H1 (cell line): ENCODE results near the gene CFDP1. TPM values are rescaled to one million over a fixed set of nuclear protein-coding genes. Genes with fewer than 3 reads are reported as not detected.

Experiments used
- CTCF ChIA-PET: fragments of 300-600 bp; sonication (Branson Sonifier 250); formaldehyde crosslinking; loops from one replicate; lab custom pipeline; 2021; ENCODE audit not compliant: partially characterized antibody; lab: Charles Lee
- POLR2A ChIA-PET: fragments of 300-600 bp; sonication (Branson Sonifier 250); formaldehyde crosslinking; loops from one replicate; lab custom pipeline; 2021; ENCODE audit warnings: inconsistent platforms; ENCODE audit not compliant: partially characterized antibody; lab: Charles Lee
- DNase-seq, 2 experiments: peaks; one replicate each; pipeline versions ENCODE4 v3.0.0 to v3.0.0-alpha.2; 2010 to 2022; ENCODE audit warnings: low spot score in 2 of 2, low read depth in 1 of 2, mixed read lengths in 1 of 2
- FAIRE-seq: peaks from 2 replicates; lab custom pipeline; 2011; peaks lifted over from hg19 to GRCh38; lab: Jason Lieb, UNC
- H2AFZ ChIP-seq: 2 replicates; pipeline ENCODE4 v1.8.1; 2012; ENCODE audit warnings: low read length, inconsistent platforms
- H2AK5ac ChIP-seq: 2 replicates; pipeline ENCODE4 v1.6.1; 2013; ENCODE audit warnings: low read depth, low read length
- H2BK120ac ChIP-seq: replicated peaks from 2 replicates; pipeline ENCODE3; 2013; ENCODE audit warnings: low read depth, low read length, inconsistent platforms
- H2BK12ac ChIP-seq: 2 replicates; pipeline ENCODE4 v1.6.1; 2013; ENCODE audit warnings: low read depth, low read length
- H2BK15ac ChIP-seq: 2 replicates; pipeline ENCODE4 v1.6.1; 2013; ENCODE audit warnings: low read length
- H2BK20ac ChIP-seq: 2 replicates; pipeline ENCODE4 v1.6.1; 2013; ENCODE audit warnings: low read length
- H2BK5ac ChIP-seq: 2 replicates; pipeline ENCODE4 v1.6.1; 2013; ENCODE audit warnings: low read depth, low read length
- H3K14ac ChIP-seq: 2 replicates; pipeline ENCODE4 v1.6.1; 2013; ENCODE audit warnings: inconsistent platforms; ENCODE audit not compliant: insufficient read length
- H3K18ac ChIP-seq: 2 replicates; pipeline ENCODE4 v1.6.1; 2013; ENCODE audit warnings: low read length; ENCODE audit errors: extremely low read depth
- H3K23ac ChIP-seq: 2 replicates; pipeline ENCODE4 v1.6.1; 2013; ENCODE audit warnings: inconsistent platforms; ENCODE audit not compliant: insufficient read length
- H3K23me2 ChIP-seq: 2 replicates; pipeline ENCODE4 v1.6.1; 2013; ENCODE audit warnings: low read depth, low read length
- H3K27ac ChIP-seq: 2 replicates; pipeline ENCODE4 v1.6.1; 2011; ENCODE audit warnings: low read depth, low read length, inconsistent platforms
- H3K27me3 ChIP-seq, 4 experiments: replicated peaks in 1 of 4; 1 replicate in 1 of 4; 2 replicates in 3 of 4; pipeline versions ENCODE4 v1.6.1 to v1.8.1; 2011 to 2013; ENCODE audit warnings: low read length in 3 of 4, mild to moderate bottlenecking in 3 of 4, inconsistent platforms in 2 of 4, mixed read lengths in 2 of 4, moderate library complexity in 1 of 4; ENCODE audit not compliant: control insufficient read depth in 3 of 4, insufficient read depth in 3 of 4; ENCODE audit errors: extremely low read depth in 1 of 4
- H3K36me3 ChIP-seq, 4 experiments: 2 replicates each; pipeline versions ENCODE4 v1.6.1 to v1.8.1; 2011 to 2013; ENCODE audit warnings: mild to moderate bottlenecking in 4 of 4, low read length in 3 of 4, moderate library complexity in 2 of 4, control low read depth in 1 of 4, inconsistent platforms in 1 of 4; ENCODE audit not compliant: insufficient read depth in 4 of 4, control insufficient read depth in 2 of 4
- H3K4ac ChIP-seq: replicated peaks from 2 replicates; pipeline ENCODE3; 2013; ENCODE audit warnings: low read length, low read depth, mixed read lengths, inconsistent platforms; ENCODE audit not compliant: insufficient read length
- H3K4me1 ChIP-seq, 4 experiments: replicated peaks in 1 of 4; 1 replicate in 1 of 4; 2 replicates in 3 of 4; pipeline versions ENCODE4 v1.6.1 to v1.8.1; 2011 to 2013; ENCODE audit warnings: low read length in 3 of 4, inconsistent platforms in 2 of 4, mixed read lengths in 1 of 4; ENCODE audit not compliant: insufficient read depth in 4 of 4, control insufficient read depth in 3 of 4
- H3K4me2 ChIP-seq, 2 experiments: 2 replicates each; pipeline versions ENCODE4 v1.6.1 to v1.8.1; 2011 to 2013; ENCODE audit warnings: low read depth in 2 of 2, low read length in 2 of 2, control low read depth in 1 of 2, inconsistent platforms in 1 of 2, mild to moderate bottlenecking in 1 of 2; ENCODE audit not compliant: insufficient read depth in 1 of 2
- H3K4me3 ChIP-seq, 4 experiments: fragments of 200-600, 300-600 bp in 1 of 4; sonication (generic), shearing (Covaris generic), sonication (Bioruptor Twin) in 1 of 4; 2 replicates each; pipeline versions ENCODE4 v1.5.1 to v1.8.1; 2011 to 2016; ENCODE audit warnings: low read length in 4 of 4, low read depth in 3 of 4, control low read depth in 2 of 4, inconsistent platforms in 2 of 4, mild to moderate bottlenecking in 2 of 4, mixed read lengths in 1 of 4, moderate library complexity in 1 of 4; ENCODE audit not compliant: insufficient read depth in 2 of 4; ENCODE audit errors: extremely low read depth in 1 of 4
- H3K56ac ChIP-seq: replicated peaks from 2 replicates; pipeline ENCODE3; 2013; ENCODE audit warnings: low read depth, mild to moderate bottlenecking, mixed read lengths, low read length, inconsistent platforms; ENCODE audit not compliant: insufficient read length
- H3K79me1 ChIP-seq: 2 replicates; pipeline ENCODE4 v1.6.1; 2013; ENCODE audit warnings: low read depth, low read length, control low read depth
- H3K79me2 ChIP-seq, 2 experiments: 2 replicates each; pipeline versions ENCODE4 v1.6.1 to v1.8.1; 2012 to 2013; ENCODE audit warnings: low read length in 2 of 2, mild to moderate bottlenecking in 2 of 2, inconsistent platforms in 1 of 2; ENCODE audit not compliant: insufficient read depth in 2 of 2, control insufficient read depth in 1 of 2
- H3K9ac ChIP-seq, 4 experiments: replicated peaks in 1 of 4; 1 replicate in 1 of 4; 2 replicates in 3 of 4; pipeline versions ENCODE4 v1.6.1 to v1.8.1; 2011 to 2013; ENCODE audit warnings: low read depth in 3 of 4, low read length in 3 of 4, control low read depth in 2 of 4, mild to moderate bottlenecking in 2 of 4, moderate library complexity in 2 of 4, inconsistent platforms in 1 of 4; ENCODE audit errors: extremely low read depth in 1 of 4
- H3K9me3 ChIP-seq, 2 experiments: 2 replicates each; pipeline versions ENCODE4 v1.6.1 to v1.8.1; 2012 to 2013; ENCODE audit warnings: mild to moderate bottlenecking in 2 of 2, moderate library complexity in 2 of 2, control low read depth in 1 of 2, inconsistent platforms in 1 of 2, low read depth in 1 of 2, low read length in 1 of 2, mixed read lengths in 1 of 2; ENCODE audit not compliant: insufficient read depth in 2 of 2
- H4K20me1 ChIP-seq, 2 experiments: replicated peaks in 1 of 2; 2 replicates each; pipeline versions ENCODE3 to v1.8.1; 2011 to 2013; ENCODE audit warnings: inconsistent platforms in 2 of 2, low read length in 2 of 2, mild to moderate bottlenecking in 1 of 2; ENCODE audit not compliant: insufficient read depth in 2 of 2, control insufficient read depth in 1 of 2
- H4K5ac ChIP-seq: 2 replicates; pipeline ENCODE4 v1.6.1; 2013; ENCODE audit warnings: low read length, low read depth, mixed read lengths, inconsistent platforms; ENCODE audit not compliant: insufficient read length
- H4K8ac ChIP-seq: 2 replicates; pipeline ENCODE4 v1.8.0; 2013; ENCODE audit warnings: mild to moderate bottlenecking, moderate library complexity, low read length, inconsistent platforms; ENCODE audit not compliant: insufficient read depth; ENCODE audit errors: extremely low read depth
- H4K91ac ChIP-seq: replicated peaks from 2 replicates; pipeline ENCODE3; 2013; ENCODE audit warnings: low read length, mixed read lengths, inconsistent platforms; ENCODE audit not compliant: insufficient read length
- CHD1 ChIP-seq: IDR thresholded peaks from 2 replicates; pipeline ENCODE4 v1.6.1; 2012; ENCODE audit warnings: low read depth, low read length, improper control_type of control experiment
- EZH2 ChIP-seq: fragments of 200-600 bp; sonication (generic); IDR thresholded peaks from 2 replicates; pipeline ENCODE4 v1.7.1; 2012; ENCODE audit warnings: low read depth, mild to moderate bottlenecking, moderate library complexity, low read length, inconsistent platforms; ENCODE audit not compliant: severe bottlenecking
- MAFK ChIP-seq: IDR thresholded peaks from 2 replicates; pipeline ENCODE4 v1.6.1; 2012; ENCODE audit warnings: low read depth, mild to moderate bottlenecking, improper control_type of control experiment, low read length
- RBBP5 ChIP-seq: IDR thresholded peaks from 2 replicates; pipeline ENCODE4 v1.7.1; 2012; ENCODE audit warnings: low read depth, mild to moderate bottlenecking, inconsistent platforms, low read length, moderate library complexity, borderline replicate concordance
- WGBS, 2 experiments: shearing (Covaris generic) in 1 of 2; methylation state at CpG; one replicate each; pipeline versions ENCODE4 v1.1.6 to v1.1.7; 2013 to 2015; ENCODE audit warnings: low lambda C conversion rate in 2 of 2, mixed read lengths in 2 of 2, inconsistent platforms in 1 of 2, low coverage in 1 of 2, missing lambda C conversion rate in 1 of 2; ENCODE audit not compliant: insufficient replicate concordance in 2 of 2, insufficient coverage in 1 of 2, insufficient read length in 1 of 2; ENCODE audit errors: extremely low coverage in 1 of 2, missing lambda C conversion rate in 1 of 2; 5-methylcytosine and 5-hydroxymethylcytosine counted together
- polyA plus RNA-seq, 7 experiments: library from polyadenylated mRNA; depleted of rRNA in 3 of 7; stranded (reverse) in 5 of 7; unstranded in 2 of 7; fragments of >200 nt in 5 of 7; fragments of 200-250 nt in 2 of 7; gene quantifications; 1 replicate in 5 of 7; 2 replicates in 1 of 7; 4 replicates in 1 of 7; pipeline versions ENCODE4 v1.2.1 to v1.2.3, GENCODE V29; 2011 to 2013; ENCODE audit warnings: missing spikeins in 2 of 7, mixed read lengths in 2 of 7
- total RNA-seq: library from RNA; stranded (reverse); fragmentation: NEBNext Ultra II Directional; extraction: Animal tissue kit (Norgen Biotek cat#: 25700); gene quantifications from 2 replicates; pipeline ENCODE4 v1.2.1, GENCODE V29; 2021
- TF ChIP-seq, protein P1 (sequence below), 3 experiments: IDR thresholded peaks; 1 replicate in 2 of 3; 2 replicates in 1 of 3; pipeline versions ENCODE4 v1.5.1 to v1.6.1; 2011; ENCODE audit warnings: low read length in 3 of 3, mild to moderate bottlenecking in 3 of 3, inconsistent platforms in 2 of 3, low read depth in 1 of 3, moderate library complexity in 1 of 3; ENCODE audit not compliant: insufficient read depth in 1 of 3; ENCODE audit errors: control extremely low read depth in 1 of 3

The CFDP1 gene
- total and polyA plus RNA-seq, 2 of the 8 experiments (the other 6 are each of a cell fraction or from before 2014, with no cell fraction given) = 25.5 to 77.3 TPM

GRCh38 chr16:75263963-75264445, 169.3 kb downstream of the CFDP1 start:
- H3K14ac ChIP-seq = no peak overlapping the region
- H3K27me3 ChIP-seq = no peaks in the 10 kb centered on the region
- H3K56ac ChIP-seq = no peak overlapping the region
- peaks cover 0 to 63% of the 10 kb centered on the region in 2 experiments; a peak in 2 of 4 replicates for H3K79me2 ChIP-seq
- peak overlapping the region in 1 of 4 experiments; percentile 99; a peak in 3 of 8 replicates for H3K4me3 ChIP-seq
- no peak overlapping the region for H3K4ac ChIP-seq
- no peak overlapping the region; the same call in 1 of the 2 replicates for H2BK5ac ChIP-seq
- H3K9ac ChIP-seq = no peak overlapping the region
- FAIRE-seq (no peak), DNase-seq (no peak)
- POLR2A ChIA-PET = interaction anchor here (1.2 to 9.2 kb wide), 5 partner anchors 11 to 55 kb away, joined by 3 to 158 read pairs (median 4); partner anchors contain the start of gene BCAR1
- no peak overlapping the region for H4K5ac ChIP-seq
- H2BK20ac ChIP-seq = no peak overlapping the region
- no peak overlapping the region for H4K8ac ChIP-seq
- 92% methylated on average over 8 of the region's 8 CpGs; no CpG with 5 or more reads in 1 of the 2 experiments for WGBS, 2 experiments
- no peak overlapping the region for H2BK15ac ChIP-seq
- CTCF ChIA-PET = interaction anchor here (0.9 to 1.3 kb wide), 4 partner anchors 9 to 123 kb away, joined by 3 to 7 read pairs (median 4); no protein-coding TSS in a partner anchor
- no peaks in the 10 kb centered on the region for H3K9me3 ChIP-seq
- peaks cover 26% of the 10 kb centered on the region for H3K79me1 ChIP-seq
- H3K23ac ChIP-seq = no peak overlapping the region
- H4K91ac ChIP-seq = no peak overlapping the region
- no peak overlapping the region for H2BK12ac ChIP-seq
- no peaks in the 10 kb centered on the region for H3K36me3 ChIP-seq
- H3K4me1 ChIP-seq = peaks cover 0 to 31% (median 25%) of the 10 kb centered on the region in 4 experiments; a peak in 6 of 7 replicates
- H3K4me2 ChIP-seq = peak overlapping the region; percentile 79 to 92; a peak in 3 of 4 replicates
- H2BK120ac ChIP-seq = no peak overlapping the region
- H2AK5ac ChIP-seq = no peak overlapping the region
- H3K27ac ChIP-seq = no peak overlapping the region
- H3K23me2 ChIP-seq = peaks cover 11% of the 10 kb centered on the region; the same call in 1 of the 2 replicates
- no peak for TF ChIP-seq CHD1
- TF ChIP-seq, protein P1, sequence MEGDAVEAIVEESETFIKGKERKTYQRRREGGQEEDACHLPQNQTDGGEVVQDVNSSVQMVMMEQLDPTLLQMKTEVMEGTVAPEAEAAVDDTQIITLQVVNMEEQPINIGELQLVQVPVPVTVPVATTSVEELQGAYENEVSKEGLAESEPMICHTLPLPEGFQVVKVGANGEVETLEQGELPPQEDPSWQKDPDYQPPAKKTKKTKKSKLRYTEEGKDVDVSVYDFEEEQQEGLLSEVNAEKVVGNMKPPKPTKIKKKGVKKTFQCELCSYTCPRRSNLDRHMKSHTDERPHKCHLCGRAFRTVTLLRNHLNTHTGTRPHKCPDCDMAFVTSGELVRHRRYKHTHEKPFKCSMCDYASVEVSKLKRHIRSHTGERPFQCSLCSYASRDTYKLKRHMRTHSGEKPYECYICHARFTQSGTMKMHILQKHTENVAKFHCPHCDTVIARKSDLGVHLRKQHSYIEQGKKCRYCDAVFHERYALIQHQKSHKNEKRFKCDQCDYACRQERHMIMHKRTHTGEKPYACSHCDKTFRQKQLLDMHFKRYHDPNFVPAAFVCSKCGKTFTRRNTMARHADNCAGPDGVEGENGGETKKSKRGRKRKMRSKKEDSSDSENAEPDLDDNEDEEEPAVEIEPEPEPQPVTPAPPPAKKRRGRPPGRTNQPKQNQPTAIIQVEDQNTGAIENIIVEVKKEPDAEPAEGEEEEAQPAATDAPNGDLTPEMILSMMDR (IDR thresholded peaks at IDR 0.05; ENCODE audit: control extremely low read depth in 1 of 3, insufficient read depth in 1 of 3, low read depth in 1 of 3, low read length in 3 of 3) = no peak
- TF ChIP-seq RBBP5 = no peak
- TF ChIP-seq MAFK = no peak
- no peak for TF ChIP-seq EZH2
- H4K20me1 ChIP-seq = peaks cover 15 to 28% of the 10 kb centered on the region in 2 experiments
- no peak overlapping the region for H3K18ac ChIP-seq
- H2AFZ ChIP-seq = no peak overlapping the region
